Transverse colon (tissue), 3 donors: ENCODE data around the gene INPP5K.

Source experiments
- POLR2A ChIP-seq: fragments of 450-650 bp; IDR thresholded peaks from one replicate; pipeline ENCODE4 v1.6.1; 2016; ENCODE audit warnings: antibody characterized with exemption, mild to moderate bottlenecking, moderate library complexity
- TF ChIP-seq, protein P1 (sequence below), 5 experiments: fragments of 200-600 bp in 3 of 5; fragments of 450-650 bp in 2 of 5; sonication (generic) in 3 of 5; IDR thresholded peaks; 1 replicate in 2 of 5; 2 replicates in 3 of 5; pipeline ENCODE4 v1.5.1; 2016 to 2017; ENCODE audit warnings: antibody characterized with exemption in 5 of 5, inconsistent platforms in 3 of 5, mild to moderate bottlenecking in 2 of 5, moderate library complexity in 1 of 5

GRCh38 chr17:1518410-1518809 is 2.0 kb upstream of the INPP5K start:
- TF ChIP-seq, protein P1, sequence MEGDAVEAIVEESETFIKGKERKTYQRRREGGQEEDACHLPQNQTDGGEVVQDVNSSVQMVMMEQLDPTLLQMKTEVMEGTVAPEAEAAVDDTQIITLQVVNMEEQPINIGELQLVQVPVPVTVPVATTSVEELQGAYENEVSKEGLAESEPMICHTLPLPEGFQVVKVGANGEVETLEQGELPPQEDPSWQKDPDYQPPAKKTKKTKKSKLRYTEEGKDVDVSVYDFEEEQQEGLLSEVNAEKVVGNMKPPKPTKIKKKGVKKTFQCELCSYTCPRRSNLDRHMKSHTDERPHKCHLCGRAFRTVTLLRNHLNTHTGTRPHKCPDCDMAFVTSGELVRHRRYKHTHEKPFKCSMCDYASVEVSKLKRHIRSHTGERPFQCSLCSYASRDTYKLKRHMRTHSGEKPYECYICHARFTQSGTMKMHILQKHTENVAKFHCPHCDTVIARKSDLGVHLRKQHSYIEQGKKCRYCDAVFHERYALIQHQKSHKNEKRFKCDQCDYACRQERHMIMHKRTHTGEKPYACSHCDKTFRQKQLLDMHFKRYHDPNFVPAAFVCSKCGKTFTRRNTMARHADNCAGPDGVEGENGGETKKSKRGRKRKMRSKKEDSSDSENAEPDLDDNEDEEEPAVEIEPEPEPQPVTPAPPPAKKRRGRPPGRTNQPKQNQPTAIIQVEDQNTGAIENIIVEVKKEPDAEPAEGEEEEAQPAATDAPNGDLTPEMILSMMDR (IDR thresholded peaks at IDR 0.05): no peak
- TF ChIP-seq POLR2A: no peak
